ENCODE results near the gene ASCL2. TPM values are rescaled to one million over a fixed set of nuclear protein-coding genes. Genes with fewer than 3 reads are reported as not detected.

The ASCL2 gene
- total RNA-seq, 1 experiment from 2014 or later = 0.35 TPM

DNA sequence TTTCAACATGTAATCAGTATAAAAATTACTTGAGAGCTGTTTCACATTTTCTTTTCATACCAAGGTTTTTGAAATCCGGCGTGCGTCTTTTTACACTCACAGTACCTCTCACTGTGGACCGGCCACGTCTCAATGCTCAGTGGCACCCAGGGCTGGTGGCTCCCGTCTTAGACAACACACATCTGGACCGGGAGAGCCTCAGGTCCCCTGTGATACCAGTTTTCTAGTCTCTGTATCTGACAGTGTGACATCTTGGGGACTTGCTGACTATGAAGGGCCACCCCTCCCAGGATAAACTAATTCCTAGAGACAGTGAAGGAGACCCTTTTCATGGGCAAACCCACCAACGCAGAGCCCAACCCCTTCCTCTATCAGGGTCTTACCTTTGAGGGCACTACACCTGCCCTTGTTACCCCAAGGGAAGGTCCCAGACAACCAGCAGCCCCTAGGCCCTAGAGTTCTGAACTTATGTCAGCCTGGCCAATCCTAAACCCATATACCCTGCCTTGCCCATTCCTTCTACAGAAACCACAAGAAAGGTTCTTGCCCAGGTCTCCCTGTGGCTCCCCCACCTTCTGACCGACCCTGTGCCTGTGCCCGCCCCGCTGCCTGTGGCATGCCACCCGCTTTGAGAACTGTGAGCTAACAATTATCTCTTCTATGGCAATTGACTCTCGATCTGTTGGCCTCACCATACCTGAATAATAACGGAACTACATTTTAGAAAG lies 6.1 kb upstream of the ASCL2 start:
- Histone ChIP-seq H4K91ac (ENCODE audit: insufficient read length, low read depth, low read length) (no peak overlapping the region), H2BK5ac (ENCODE audit: insufficient read length, low read length) (no peak overlapping the region), H4K5ac (ENCODE audit: insufficient read length, low read depth, low read length) (no peak overlapping the region), H3K4me1 (ENCODE audit: insufficient read depth, low read length) (no peaks in the 10 kb centered on the region; the same call in 1 of the 2 replicates), H2BK15ac (ENCODE audit: low read depth, low read length) (no peak overlapping the region), H3K23me2 (ENCODE audit: insufficient read length, low read depth, low read length, poor library complexity, severe bottlenecking) (no peaks in the 10 kb centered on the region), H4K20me1 (ENCODE audit: control insufficient read depth, insufficient read depth, insufficient read length) (no peaks in the 10 kb centered on the region), H3K9me3 (ENCODE audit: control insufficient read depth, low read depth, low read length) (no peaks in the 10 kb centered on the region), H2AK5ac (ENCODE audit: insufficient read length, low read length) (no peak overlapping the region), H3K27ac (ENCODE audit: insufficient read length, low read depth, low read length) (no peak overlapping the region), H3K14ac (ENCODE audit: insufficient read depth, low read length) (no peak overlapping the region), H2AFZ (ENCODE audit: low read length) (no peak overlapping the region), H3K18ac (ENCODE audit: insufficient read length, low read depth, low read length) (no peak overlapping the region), H2BK12ac (ENCODE audit: insufficient read length, low read depth, low read length) (no peak overlapping the region), H4K8ac (replicated peaks; ENCODE audit: insufficient read length, low read depth, low read length) (no peak overlapping the region), H3K4ac (ENCODE audit: low read depth, low read length) (no peak overlapping the region), H2BK20ac (ENCODE audit: low read depth, low read length, poor library complexity, severe bottlenecking) (no peak overlapping the region), H3T11ph (ENCODE audit: low read length) (no peak overlapping the region), H3K4me2 (ENCODE audit: insufficient read depth, insufficient read length, low read length) (no peak overlapping the region), H2BK120ac (ENCODE audit: low read depth, low read length, poor library complexity, severe bottlenecking) (no peak overlapping the region), H3K27me3 (ENCODE audit: insufficient read depth, low read length) (peaks cover 10% of the 10 kb centered on the region; the same call in 1 of the 2 replicates), H3K9ac (ENCODE audit: extremely low read depth, insufficient read length, low read length) (no peak overlapping the region), H3K23ac (ENCODE audit: insufficient read length, low read depth, low read length) (no peak overlapping the region), H3K79me2 (ENCODE audit: insufficient read depth, low read length) (no peaks in the 10 kb centered on the region), H3K56ac (ENCODE audit: insufficient read length, low read depth, low read length) (no peak overlapping the region), H3K79me1 (ENCODE audit: insufficient read depth, low read depth, low read length, poor library complexity, severe bottlenecking) (no peaks in the 10 kb centered on the region)
- peaks cover 14% of the 10 kb centered on the region in 2 experiments for H3K4me1 Mint-ChIP-seq
- H3K9me3 Mint-ChIP-seq = peaks cover 4 to 5% of the 10 kb centered on the region in 2 experiments; a peak in 4 of 5 replicates
- DNase-seq = no peak
- peaks cover 72% of the 10 kb centered on the region for H3K27me3 Mint-ChIP-seq (ENCODE audit: low read depth)
- no peak overlapping the region; a peak in 1 of 7 replicates for H3K27ac Mint-ChIP-seq
- H3K36me3 Mint-ChIP-seq (ENCODE audit: insufficient read depth in 1 of 3, low read depth in 3 of 3) = peaks cover 0 to 3% (median 0%) of the 10 kb centered on the region in 3 experiments; a peak in 1 of 7 replicates
- no peak overlapping the region for H3K4me3 Mint-ChIP-seq
- TF ChIP-seq, protein P1, sequence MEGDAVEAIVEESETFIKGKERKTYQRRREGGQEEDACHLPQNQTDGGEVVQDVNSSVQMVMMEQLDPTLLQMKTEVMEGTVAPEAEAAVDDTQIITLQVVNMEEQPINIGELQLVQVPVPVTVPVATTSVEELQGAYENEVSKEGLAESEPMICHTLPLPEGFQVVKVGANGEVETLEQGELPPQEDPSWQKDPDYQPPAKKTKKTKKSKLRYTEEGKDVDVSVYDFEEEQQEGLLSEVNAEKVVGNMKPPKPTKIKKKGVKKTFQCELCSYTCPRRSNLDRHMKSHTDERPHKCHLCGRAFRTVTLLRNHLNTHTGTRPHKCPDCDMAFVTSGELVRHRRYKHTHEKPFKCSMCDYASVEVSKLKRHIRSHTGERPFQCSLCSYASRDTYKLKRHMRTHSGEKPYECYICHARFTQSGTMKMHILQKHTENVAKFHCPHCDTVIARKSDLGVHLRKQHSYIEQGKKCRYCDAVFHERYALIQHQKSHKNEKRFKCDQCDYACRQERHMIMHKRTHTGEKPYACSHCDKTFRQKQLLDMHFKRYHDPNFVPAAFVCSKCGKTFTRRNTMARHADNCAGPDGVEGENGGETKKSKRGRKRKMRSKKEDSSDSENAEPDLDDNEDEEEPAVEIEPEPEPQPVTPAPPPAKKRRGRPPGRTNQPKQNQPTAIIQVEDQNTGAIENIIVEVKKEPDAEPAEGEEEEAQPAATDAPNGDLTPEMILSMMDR (conservative IDR thresholded peaks at IDR 0.05) = no peak
- WGBS (ENCODE audit: extremely low coverage, insufficient read length, low lambda C conversion rate) = no CpG with 5 or more reads among the region's 14 CpGs

Measured in H9 (cell line).